ENCODE results near the gene PSME3.

DNA sequence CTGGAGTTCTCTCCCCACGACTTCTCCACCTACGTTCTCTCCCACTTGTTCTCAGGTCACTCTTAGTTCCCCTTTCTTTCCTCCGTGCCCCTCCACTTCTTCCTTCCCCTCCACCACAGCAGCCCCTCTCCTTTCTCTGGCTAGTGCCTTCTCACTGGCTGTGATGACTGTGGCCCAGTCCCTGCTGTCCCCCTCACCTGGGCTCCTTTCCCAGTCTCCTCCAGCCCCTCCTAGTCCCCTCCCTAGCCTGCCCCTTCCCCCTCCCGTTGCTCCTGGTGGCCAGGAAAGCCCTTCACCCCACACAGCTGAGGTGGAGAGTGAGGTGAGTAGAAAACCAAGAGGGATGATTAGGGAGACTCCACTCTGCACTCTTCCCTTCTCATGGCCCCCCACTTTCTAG is 38.1 kb upstream of the PSME3 start:
- TF ChIP-seq GATAD2A (CRISPR knock-in tag; IDR thresholded peaks at IDR 0.05), result no peak
- TF ChIP-seq SP1 (IDR thresholded peaks at IDR 0.05), result no peak
- TF ChIP-seq SP1 (CRISPR knock-in tag; IDR thresholded peaks at IDR 0.05), result no peak
- no peak for TF ChIP-seq POLR2AphosphoS2 (IDR thresholded peaks at IDR 0.05; ENCODE audit: low read depth, low read length)
- TF ChIP-seq POLR2A (IDR thresholded peaks at IDR 0.05; ENCODE audit: insufficient read depth in 1 of 2, low read depth in 2 of 2, low read length in 2 of 2), result no peak
- TF ChIP-seq, protein P1, sequence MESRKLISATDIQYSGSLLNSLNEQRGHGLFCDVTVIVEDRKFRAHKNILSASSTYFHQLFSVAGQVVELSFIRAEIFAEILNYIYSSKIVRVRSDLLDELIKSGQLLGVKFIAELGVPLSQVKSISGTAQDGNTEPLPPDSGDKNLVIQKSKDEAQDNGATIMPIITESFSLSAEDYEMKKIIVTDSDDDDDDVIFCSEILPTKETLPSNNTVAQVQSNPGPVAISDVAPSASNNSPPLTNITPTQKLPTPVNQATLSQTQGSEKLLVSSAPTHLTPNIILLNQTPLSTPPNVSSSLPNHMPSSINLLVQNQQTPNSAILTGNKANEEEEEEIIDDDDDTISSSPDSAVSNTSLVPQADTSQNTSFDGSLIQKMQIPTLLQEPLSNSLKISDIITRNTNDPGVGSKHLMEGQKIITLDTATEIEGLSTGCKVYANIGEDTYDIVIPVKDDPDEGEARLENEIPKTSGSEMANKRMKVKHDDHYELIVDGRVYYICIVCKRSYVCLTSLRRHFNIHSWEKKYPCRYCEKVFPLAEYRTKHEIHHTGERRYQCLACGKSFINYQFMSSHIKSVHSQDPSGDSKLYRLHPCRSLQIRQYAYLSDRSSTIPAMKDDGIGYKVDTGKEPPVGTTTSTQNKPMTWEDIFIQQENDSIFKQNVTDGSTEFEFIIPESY (CRISPR knock-in tag; IDR thresholded peaks at IDR 0.05), result no peak
- TF ChIP-seq SP2 (CRISPR knock-in tag; IDR thresholded peaks at IDR 0.05), result no peak
- TF ChIP-seq, protein P2, sequence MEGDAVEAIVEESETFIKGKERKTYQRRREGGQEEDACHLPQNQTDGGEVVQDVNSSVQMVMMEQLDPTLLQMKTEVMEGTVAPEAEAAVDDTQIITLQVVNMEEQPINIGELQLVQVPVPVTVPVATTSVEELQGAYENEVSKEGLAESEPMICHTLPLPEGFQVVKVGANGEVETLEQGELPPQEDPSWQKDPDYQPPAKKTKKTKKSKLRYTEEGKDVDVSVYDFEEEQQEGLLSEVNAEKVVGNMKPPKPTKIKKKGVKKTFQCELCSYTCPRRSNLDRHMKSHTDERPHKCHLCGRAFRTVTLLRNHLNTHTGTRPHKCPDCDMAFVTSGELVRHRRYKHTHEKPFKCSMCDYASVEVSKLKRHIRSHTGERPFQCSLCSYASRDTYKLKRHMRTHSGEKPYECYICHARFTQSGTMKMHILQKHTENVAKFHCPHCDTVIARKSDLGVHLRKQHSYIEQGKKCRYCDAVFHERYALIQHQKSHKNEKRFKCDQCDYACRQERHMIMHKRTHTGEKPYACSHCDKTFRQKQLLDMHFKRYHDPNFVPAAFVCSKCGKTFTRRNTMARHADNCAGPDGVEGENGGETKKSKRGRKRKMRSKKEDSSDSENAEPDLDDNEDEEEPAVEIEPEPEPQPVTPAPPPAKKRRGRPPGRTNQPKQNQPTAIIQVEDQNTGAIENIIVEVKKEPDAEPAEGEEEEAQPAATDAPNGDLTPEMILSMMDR (CRISPR knock-in tag; IDR thresholded peaks at IDR 0.05), result no peak
- no peak for TF ChIP-seq SALL1 (CRISPR knock-in tag; IDR thresholded peaks at IDR 0.05)
- TF ChIP-seq RBM39 (IDR thresholded peaks at IDR 0.05; ENCODE audit: low read depth, low read length, poor library complexity, severe bottlenecking), result no peak
- no peak for TF ChIP-seq CREB1 (IDR thresholded peaks at IDR 0.05)
- no peak for TF ChIP-seq CREB1 (CRISPR knock-in tag; IDR thresholded peaks at IDR 0.05)
- TF ChIP-seq, protein P3, sequence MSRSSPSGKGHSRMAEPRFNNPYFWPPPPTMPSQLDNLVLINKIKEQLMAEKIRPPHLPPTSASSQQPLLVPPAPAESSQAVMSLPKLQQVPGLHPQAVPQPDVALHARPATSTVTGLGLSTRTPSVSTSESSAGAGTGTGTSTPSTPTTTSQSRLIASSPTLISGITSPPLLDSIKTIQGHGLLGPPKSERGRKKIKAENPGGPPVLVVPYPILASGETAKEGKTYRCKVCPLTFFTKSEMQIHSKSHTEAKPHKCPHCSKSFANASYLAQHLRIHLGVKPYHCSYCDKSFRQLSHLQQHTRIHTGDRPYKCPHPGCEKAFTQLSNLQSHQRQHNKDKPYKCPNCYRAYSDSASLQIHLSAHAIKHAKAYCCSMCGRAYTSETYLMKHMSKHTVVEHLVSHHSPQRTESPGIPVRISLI (CRISPR knock-in tag; IDR thresholded peaks at IDR 0.05; ENCODE audit: borderline replicate concordance), result no peak
- no peak for TF ChIP-seq ZFP37 (CRISPR knock-in tag; IDR thresholded peaks at IDR 0.05; ENCODE audit: borderline replicate concordance)

Data from HepG2 (cell line).